ENCODE data around the gene FGF9.

FGF9 gene

DNA sequence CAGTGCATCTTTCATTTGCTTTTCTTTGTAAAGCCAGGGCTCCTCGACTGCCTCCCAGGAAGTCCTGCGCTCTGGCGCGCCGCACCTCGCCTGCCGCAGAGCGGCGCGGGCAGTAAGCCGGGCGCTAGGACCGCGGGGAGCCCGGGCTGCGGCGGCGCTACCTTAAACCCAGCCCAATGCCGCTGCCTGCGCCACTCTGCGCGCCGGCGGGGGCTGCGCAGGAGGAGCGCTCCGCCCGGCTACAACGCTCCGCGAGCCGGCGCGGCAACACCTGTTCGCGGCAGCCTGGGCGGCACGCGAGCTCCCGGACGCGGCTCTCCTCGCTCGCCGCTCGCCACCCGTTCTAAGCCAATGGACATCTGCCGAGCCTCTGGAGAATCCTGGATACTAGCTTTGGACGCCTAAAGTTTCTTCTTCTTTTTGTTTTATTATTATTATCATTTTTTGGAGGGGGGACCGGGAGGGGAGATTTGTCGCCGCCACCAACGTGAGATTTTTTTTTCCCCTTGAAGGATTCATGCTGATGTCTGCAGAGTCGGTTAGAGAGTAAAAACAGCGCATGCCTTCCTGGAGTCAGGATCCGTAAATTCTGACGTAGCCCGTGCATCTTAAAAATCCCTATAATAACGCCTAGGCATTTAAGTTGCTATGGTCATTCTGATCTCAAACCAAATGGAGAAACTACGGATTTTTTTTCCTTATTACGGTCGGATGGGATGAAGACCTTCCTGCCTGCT, at the start of gene FGF9:
FGF9 (plus strand) TSS at position 191 of the 737 bp plus-strand sequence. CDS start 840 bp downstream, outside the sequence.
- DNase-seq (ENCODE audit: low spot score) = peak; percentile 85

DNA sequence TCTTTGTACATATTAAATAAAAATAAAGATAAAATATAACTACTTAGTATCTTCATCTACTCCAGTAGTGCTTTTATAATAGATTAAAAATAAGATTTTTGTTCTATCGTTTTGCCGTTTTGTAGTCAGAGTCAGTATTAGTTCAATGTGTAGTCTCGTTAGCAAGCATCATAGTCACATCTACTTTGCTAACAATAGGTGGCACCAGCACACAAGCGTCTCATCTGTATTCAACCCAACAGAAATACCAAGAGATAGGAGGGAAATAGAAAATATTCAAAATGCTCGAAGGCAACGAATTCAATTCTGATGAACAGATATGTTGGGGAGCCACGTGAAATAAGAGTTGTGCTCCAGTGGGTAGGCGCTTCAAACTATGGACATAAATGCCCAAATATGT, 45.5 kb upstream of the FGF9 start:
- no peak for DNase-seq (ENCODE audit: low spot score)

DNA sequence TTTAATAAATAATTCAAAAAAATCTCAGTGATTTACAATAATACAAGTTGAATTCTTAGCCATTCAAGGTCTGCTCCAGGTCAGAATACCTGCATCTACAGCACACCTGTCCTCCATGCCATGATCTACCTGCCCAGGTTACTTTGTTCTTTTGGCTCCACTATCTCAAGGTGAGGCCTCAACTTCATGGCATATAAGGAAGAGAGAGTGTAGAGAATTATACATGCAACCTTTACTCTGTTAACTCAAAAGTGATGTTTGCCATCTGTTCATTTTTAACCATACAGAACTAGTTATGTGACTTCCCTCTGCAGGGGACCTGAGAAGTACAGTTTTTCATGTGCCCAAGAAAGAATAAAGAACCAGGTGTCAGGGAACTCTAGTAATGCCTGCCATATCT, 38.7 kb upstream of the FGF9 start:
- no peak for DNase-seq (ENCODE audit: low spot score)

DNA sequence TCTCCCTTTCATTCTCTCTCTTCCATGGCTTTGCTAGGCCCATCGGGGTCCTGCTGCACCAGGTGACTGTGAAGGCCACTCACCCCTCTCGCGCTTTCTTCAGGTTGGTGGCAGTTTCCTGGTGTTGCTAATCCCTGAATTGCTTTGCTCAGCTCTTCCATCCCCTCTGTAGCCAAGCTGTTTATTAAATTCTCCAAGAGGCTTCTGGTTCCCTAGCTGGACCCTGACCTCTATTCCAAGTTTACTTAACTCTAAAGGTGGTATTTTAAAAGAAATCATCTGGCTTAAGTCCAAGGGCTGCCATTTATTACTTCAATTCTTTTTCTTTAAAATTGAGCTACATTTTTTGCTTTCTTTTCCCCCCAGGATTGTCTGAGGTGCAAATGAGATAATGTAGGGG, 34.2 kb upstream of the FGF9 start:
- DNase-seq (ENCODE audit: low spot score) = no peak

DNA sequence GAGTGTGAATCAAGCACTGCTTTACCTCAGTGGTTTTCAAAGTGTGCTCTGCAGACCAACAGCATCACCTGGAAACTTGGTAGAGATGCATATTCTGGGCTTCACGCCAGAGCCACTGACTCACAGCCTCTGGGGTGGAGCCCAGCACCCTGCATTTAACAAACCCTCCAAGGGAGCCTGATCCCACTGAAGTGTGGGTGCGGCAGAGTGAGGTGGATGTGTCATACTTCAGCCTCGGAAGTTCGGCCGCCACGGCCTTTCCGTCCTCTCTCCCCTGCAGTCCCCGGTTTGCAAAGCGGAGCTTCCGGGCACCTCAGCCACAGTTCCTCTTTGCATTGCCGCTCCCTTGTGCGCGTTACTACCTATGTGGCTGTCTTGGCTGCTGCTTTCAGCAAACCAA, 33.6 kb upstream of the FGF9 start:
- no peak for DNase-seq (ENCODE audit: low spot score)

DNA sequence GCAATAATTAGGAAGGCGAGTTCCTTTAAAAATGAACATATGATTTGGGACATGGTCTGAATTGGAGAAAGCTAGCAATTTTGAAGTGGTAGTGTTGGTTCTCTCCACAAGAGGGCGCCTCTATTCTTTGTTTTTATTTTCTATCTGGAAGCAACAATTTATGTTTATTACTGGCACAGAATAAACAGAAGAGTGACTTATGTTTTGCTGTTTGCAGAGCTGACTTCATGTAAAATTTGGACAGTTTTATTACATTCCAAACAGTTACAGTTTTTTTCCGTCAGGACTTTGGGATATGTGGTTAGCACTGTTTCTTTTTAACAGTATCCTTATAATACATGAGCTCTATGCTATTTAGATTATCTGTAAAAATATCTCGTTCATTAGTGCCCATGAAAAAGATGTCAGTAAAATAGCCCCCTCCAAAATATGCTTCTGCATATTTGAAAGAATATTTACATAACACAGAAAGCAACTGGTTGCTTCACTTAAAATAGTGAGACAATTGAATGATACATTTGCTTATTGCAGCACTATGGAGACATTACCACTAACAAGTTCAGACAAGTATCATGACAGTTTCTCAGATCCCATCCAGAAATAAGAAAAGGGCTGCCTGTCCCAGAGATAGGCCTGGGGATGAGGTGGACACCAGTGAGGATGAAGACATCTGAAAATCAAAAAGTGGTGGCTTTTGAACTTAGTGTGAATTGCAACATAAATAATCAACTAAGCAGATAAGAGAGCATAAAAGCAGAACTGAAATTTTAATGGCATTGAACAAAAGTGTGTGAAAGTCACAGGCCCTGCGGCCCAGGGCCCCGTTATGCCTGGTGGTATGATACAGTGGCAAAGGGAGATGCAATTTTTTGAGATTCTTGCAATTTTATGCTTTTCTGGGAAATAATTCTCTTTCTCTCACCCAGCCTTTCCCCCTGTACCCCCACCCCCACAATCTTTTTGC, 32.3 kb upstream of the FGF9 start:
- no peak for DNase-seq (ENCODE audit: low spot score)

DNA sequence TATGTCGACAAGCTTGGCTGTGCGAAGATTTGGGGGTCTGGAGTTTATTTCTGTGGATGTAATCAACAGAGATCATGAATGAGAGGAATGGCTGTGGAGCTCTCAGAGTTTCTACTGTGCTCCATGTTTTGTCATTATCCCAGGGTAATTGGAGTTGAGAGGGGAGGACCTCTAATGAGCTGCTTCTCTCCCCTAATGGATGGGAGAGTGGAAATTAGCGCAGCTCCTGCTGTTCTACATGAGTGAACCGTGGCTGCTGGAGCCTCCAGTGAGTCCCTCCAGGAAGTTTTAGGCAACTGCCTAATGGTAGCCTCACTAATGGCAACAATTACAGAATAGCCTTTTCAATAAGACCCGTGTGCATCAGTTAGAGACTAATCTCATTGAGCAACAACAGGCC, 31.3 kb upstream of the FGF9 start:
- no peak for DNase-seq (ENCODE audit: low spot score)

DNA sequence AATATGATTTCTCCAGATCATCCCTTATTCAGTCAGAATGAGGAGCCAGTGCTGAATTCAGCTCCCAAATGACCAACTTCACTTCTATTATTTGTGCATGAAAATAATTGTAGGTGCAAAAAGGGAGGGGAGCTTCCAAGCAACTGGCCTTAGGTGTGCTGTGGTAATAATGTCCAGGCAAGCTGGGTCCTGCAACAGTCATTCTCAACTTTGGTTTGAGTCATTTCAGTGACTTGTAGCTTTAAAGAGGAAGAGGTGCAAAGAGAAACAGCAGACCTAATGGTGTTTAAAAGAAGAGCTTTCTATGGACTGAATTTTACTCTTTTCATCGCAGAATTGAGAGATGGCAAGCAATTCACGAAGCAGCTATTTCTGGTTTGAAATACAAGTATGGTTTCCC, 29.2 kb upstream of the FGF9 start:
- no peak for DNase-seq (ENCODE audit: low spot score)

DNA sequence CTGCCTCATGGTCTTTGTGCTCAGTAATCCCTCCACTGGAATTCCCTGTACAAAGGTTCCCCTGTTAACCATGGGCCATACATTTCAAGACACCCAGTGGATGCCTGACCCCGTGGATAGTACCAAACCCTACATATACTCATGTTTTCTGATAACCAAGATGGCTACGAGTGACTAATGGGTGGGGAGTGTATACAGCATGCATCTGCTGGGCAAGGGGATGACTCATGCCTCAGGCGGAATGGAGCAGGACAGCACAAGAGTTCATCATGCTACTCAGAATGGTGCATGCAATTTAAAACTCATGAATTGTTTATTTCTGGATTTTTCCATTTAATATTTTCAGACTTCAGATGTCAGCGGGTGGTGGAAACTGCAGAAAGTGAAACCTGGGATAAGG, 13.3 kb upstream of the FGF9 start:
- DNase-seq (ENCODE audit: low spot score) = no peak

DNA sequence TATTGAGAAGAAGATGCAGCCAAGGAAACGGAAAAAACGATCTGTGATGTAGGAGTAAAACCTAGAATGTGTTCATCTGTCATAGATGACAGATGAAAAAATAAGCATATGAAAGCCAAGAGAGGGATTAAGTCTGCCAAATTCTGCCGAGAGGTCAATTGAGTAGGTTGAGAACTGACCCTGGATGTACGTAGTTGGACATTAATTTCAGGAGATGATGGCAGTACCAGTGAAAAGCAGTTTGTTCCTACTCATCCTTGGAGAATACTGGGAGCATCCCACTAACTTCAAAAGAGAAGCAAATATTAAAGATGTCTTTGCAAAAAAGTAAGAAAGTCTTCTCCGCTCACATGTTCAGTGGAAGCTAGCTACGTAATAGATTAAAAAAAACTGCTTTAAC, 11.8 kb upstream of the FGF9 start:
- no peak for DNase-seq (ENCODE audit: low spot score)

DNA sequence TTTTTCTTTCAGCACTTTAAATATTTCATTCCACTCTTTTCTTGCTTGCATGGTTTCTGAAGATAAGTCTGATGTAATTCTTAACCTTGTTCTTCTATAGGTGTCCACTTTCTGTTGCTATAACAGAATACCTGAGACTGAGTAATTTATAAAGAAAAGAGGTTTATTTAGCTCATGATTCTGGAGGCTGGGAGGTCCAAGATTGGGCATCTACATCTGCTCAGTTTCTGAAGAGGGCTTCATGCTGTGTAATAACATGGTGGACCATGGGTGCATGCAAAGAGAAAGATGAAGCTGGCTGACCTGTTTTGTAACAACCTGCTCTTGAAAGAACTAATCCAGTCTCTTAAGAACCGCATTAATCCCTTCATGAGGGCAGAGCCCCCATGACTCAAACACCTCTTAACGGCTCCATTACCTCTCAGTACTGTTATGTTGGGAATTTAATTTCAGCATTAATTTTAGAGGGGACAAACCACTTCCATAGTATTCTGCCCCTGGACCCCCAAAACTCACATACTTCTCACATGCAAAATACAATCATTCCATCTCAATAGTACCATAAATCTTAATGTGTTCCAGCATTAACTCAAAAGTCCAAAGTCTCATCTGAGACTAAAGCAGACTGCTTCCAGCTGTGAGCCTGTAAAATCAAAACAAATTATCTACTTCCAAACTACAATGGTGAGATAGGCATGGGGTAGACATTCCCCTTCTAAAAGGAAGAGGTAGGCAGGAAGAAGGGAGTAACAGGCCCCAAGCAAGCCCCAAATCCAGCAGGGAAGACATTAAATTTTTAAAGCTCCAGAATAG, 9.6 kb upstream of the FGF9 start:
- no peak for DNase-seq (ENCODE audit: low spot score)

DNA sequence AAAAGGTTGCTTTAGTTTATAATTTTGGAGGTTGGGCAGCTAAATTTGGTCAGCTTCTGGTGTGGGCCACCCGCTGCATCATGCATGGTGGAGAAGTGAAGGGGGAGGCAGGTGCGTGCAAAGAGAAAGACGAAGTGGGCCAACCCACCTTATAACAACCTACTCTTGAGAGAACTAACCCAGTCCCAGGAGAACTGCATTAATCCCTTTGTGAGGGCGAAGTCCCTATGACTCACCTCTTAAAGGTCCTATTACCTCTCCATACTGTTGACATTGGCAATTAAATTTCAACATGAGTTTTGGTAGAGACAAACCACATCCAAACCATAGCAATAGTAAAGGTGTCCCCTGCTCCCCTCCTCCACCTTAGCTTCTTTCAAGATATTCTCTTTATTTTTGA, 7.7 kb upstream of the FGF9 start:
- no peak for DNase-seq (ENCODE audit: low spot score)

DNA sequence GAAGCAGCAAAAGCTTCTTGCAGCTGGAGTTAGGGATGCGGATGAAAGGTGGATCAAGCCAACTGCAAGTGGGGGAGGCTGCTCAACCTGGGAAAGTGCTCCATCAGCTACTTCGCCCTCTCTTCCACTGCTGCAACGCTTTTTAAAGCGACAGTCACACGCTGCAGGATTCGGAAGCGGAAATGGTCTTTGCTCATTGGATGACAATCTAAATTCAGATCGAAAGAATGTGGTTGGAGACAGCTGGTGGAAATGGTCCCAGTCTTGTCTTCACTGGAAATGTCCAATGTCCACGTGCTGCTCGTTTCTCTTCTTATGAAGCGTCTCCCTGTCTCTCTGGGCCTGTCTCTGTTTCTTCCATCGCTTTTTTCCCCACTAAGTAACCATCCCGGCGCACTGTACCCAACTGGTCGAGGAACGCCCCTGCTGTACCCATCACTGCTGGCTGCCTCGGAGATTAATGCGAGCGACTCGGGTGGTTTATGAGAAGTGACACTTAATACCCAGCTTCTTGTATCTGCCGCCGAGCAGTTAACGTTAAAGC, 2.1 kb upstream of the FGF9 start:
- DNase-seq (ENCODE audit: low spot score) = no peak

DNA sequence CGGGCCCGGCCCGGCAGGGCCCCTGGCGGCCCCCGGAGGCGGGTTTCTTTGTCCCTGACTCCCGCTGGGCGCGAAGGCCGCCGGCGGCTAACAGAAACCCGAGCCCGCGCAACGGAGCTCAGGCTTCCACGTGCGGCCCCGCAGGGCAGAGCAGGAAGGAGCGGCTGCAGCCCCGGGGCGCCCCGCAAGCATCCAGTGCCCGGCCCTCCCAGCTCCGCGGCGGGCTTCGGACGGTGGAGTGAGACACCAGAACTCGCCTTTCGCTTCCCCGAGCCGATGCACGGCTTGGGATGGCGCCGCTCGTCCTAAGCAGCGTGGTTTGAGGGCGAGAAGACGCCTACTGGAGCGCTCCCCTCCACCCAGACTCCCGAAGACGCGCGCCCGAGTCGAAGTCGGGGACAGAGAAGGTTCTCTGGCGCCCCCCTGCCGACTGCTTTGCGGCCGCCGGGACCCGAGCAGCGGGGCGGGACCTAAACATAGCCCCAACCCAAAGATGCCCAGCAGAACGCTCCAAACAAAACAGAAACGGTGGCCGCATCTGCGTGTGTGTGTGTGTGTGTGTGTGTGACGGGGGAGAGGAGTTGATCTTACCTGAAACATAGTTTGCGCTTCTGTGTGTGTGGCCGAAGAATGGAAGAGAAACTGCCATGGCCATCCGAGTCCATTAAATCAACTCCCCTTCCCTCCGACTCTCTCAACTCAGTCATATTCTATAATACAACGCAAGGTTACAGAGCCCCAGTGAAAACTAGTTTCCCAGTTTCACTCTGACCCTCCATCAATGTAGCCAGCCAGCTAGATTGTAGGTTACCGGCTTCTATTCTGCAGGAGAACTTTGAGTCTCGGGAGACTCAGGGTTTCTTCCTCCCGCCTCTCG, 629 bp upstream of the FGF9 start:
- peak; percentile 85 for DNase-seq (ENCODE audit: low spot score)

DNA sequence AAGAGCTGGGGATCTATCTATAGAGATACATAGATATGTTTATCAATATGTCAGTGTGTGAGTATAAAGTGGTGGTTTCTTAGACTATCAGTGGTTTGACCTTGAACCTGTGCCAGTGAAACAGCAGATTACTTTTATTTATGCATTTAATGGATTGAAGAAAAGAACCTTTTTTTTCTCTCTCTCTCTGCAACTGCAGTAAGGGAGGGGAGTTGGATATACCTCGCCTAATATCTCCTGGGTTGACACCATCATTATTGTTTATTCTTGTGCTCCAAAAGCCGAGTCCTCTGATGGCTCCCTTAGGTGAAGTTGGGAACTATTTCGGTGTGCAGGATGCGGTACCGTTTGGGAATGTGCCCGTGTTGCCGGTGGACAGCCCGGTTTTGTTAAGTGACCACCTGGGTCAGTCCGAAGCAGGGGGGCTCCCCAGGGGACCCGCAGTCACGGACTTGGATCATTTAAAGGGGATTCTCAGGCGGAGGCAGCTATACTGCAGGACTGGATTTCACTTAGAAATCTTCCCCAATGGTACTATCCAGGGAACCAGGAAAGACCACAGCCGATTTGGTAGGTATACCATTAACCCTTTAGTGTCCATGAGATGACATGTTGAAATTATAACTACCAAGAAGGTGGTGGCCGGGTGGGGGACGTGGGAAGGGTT, 880 bp downstream of the FGF9 start:
- DNase-seq (ENCODE audit: low spot score) = no peak

DNA sequence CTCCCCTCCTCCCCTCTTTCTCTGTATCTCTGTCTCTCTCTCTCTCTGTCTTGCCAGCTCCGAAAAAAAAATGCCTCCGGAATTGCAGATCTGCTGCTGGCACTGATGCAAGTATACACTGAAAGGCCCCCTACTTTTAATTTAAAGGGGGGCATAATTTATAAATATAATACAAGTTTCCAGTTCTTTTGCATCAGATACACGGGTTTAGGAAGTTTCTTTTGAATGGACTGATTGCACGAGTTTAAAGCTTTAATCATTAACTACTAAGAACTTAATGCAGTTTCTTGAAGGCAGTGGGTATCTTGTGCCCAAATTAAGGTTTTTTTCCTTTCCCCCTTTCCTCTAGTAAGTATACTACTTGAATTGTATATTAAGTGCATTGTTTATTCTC, 1.4 kb downstream of the FGF9 start:
- no peak for DNase-seq (ENCODE audit: low spot score)

DNA sequence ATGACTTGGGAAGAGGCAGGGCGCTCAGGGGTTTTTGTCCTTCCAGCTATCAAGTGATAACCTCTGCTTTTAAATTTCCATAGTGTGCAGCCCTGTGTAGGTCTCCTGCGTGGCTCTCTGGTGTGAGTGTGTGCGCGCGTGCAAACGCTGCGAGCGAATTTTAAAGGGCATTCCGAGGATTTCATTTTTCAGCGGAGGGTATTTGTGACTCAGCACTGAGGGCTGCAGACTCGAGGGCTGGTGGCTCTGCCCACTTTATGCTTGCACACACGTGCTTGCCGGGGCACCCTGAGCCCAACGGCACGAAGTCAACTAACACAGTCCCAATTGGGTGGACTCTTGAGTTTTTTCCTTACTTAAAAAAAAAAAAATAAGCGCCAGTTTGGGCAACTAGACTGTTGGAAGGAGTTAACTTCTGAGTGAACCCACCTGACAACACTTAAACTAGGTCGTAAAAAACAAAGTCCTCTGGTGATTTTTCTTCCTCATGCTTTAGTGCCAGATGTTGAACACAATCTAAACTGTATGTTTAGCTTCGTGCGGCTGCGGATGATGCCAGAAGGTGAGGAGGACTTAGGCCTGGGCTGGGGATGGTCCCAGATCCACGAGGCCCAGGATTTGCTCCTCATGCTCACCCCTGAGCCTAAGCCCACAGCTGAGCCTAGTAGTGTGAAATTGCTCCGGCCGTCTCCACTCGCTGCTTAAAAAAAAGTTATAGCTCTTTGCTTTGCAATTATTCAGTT, 2.1 kb downstream of the FGF9 start:
- DNase-seq (ENCODE audit: low spot score) = no peak

DNA sequence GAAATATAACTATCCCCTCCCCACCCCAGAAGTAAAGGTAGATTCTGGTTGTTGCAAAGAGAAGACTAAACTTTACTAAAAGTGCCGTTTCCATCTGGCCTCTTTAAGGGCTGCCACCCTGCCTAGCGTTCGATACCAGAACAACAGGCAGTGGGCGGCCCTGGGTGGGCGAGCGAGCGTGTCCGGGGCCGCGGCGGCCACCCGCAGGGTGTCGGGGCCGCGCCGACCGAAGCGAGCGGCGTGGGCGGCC, 2.6 kb downstream of the FGF9 start:
- DNase-seq (ENCODE audit: low spot score) = no peak

DNA sequence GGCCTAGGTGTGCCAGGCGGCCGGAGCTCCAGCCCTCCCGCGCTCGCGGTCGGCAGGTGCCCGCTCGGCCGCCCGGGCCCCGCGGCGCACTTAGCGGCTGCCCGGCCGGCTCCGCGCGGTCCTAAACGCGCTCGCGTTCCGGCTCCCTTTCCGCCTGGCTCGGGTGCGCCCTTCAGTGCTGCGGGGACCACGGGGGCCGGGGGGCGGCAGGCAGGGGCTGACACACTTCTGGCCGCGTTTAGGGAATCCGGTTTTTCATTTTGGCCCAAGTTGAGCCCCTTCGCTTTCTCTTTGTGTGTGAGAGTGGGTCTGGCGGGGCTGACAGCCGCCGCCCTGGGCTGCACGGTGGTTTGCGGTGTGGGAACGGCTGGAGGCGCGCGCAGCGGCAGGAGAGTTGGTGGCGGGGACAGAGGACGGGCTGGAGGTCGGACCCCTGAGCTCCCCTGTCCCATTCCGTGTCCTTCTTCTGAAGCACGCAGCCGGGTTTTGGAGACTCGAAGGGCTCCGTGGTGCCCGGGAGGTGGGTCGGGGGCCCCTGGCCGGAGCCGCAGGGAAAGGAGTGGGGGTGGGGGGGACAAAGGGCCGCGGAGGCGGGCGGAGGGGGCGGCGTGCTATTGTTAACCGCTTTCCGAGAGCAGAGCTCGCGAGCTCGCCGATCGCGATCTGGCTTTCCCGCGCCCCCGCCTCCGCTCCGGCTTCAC, 3.1 kb downstream of the FGF9 start:
- DNase-seq (ENCODE audit: low spot score) = peak; percentile 71

All from left forelimb (tissue), 1 donor.